IPS-20b (cell line): ENCODE data around the gene VPS4A.

Experiments used
- H3K27ac ChIP-seq: one replicate; pipeline ENCODE4 v1.5.1; 2013; ENCODE audit warnings: low read length
- H3K27me3 ChIP-seq: 2 replicates; pipeline ENCODE4 v1.6.1; 2013; ENCODE audit warnings: mild to moderate bottlenecking, low read length, inconsistent platforms; ENCODE audit not compliant: insufficient read depth
- H3K36me3 ChIP-seq: 2 replicates; pipeline ENCODE4 v1.6.1; 2013; ENCODE audit warnings: low read depth, mild to moderate bottlenecking, inconsistent platforms, low read length, moderate library complexity; ENCODE audit not compliant: insufficient read depth
- H3K4me1 ChIP-seq: 2 replicates; pipeline ENCODE4 v1.6.1; 2013; ENCODE audit warnings: mild to moderate bottlenecking, control low read depth, inconsistent platforms, low read length, moderate library complexity; ENCODE audit not compliant: insufficient read depth
- H3K4me3 ChIP-seq: 2 replicates; pipeline ENCODE4 v1.5.1; 2013; ENCODE audit warnings: mild to moderate bottlenecking, low read length, inconsistent platforms
- H3K9ac ChIP-seq: 2 replicates; pipeline ENCODE4 v1.6.1; 2013; ENCODE audit warnings: low read depth, mild to moderate bottlenecking, inconsistent platforms, low read length, moderate library complexity
- H3K9me3 ChIP-seq: 2 replicates; pipeline ENCODE4 v1.6.1; 2013; ENCODE audit warnings: mild to moderate bottlenecking, low read depth, low read length, inconsistent platforms; ENCODE audit not compliant: insufficient read depth

The VPS4A gene

DNA sequence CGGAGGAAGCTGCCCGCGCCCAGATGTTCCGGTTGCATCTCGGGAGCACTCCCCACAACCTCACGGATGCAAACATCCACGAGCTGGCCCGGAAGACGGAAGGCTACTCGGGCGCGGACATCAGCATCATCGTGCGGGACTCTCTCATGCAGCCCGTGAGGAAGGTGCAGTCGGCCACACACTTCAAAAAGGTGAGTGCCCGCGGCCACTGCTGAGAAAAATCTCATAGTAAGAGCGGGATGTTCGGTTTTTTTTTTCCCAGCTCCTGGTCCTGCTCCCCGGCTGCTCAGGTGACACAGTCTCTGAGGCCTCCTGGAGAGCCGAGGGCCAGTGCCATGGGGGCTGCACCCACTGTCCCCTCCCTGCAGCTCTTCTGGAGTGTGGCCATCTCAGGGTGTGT lies 9.9 kb downstream of the VPS4A start:
- H3K9ac ChIP-seq, result no peak overlapping the region
- H3K4me3 ChIP-seq, result no peak overlapping the region
- peaks cover 89% of the 10 kb centered on the region for H3K36me3 ChIP-seq
- no peaks in the 10 kb centered on the region; the same call in 1 of the 2 replicates for H3K4me1 ChIP-seq
- H3K27ac ChIP-seq, result no peak overlapping the region
- H3K9me3 ChIP-seq, result no peaks in the 10 kb centered on the region
- H3K27me3 ChIP-seq, result no peaks in the 10 kb centered on the region

GRCh38 chr16:69322343-69322742 lies 11.2 kb downstream of the VPS4A start:
- Histone ChIP-seq H3K9me3 (no peaks in the 10 kb centered on the region), H3K4me3 (no peak overlapping the region), H3K4me1 (no peaks in the 10 kb centered on the region; the same call in 1 of the 2 replicates), H3K36me3 (peaks cover 90% of the 10 kb centered on the region), H3K27me3 (no peaks in the 10 kb centered on the region), H3K27ac (no peak overlapping the region), H3K9ac (no peak overlapping the region)

- no peaks in the 10 kb centered on the region for H3K9me3 ChIP-seq
- H3K4me3 ChIP-seq, result no peak overlapping the region
- H3K27ac ChIP-seq, result no peak overlapping the region
- peaks cover 94% of the 10 kb centered on the region for H3K36me3 ChIP-seq
- H3K4me1 ChIP-seq, result peaks cover 2% of the 10 kb centered on the region; the same call in 1 of the 2 replicates
- H3K27me3 ChIP-seq, result no peaks in the 10 kb centered on the region
- no peak overlapping the region for H3K9ac ChIP-seq
Measured at GRCh38 chr16:69323415-69323814, 12.3 kb downstream of the VPS4A start.

DNA sequence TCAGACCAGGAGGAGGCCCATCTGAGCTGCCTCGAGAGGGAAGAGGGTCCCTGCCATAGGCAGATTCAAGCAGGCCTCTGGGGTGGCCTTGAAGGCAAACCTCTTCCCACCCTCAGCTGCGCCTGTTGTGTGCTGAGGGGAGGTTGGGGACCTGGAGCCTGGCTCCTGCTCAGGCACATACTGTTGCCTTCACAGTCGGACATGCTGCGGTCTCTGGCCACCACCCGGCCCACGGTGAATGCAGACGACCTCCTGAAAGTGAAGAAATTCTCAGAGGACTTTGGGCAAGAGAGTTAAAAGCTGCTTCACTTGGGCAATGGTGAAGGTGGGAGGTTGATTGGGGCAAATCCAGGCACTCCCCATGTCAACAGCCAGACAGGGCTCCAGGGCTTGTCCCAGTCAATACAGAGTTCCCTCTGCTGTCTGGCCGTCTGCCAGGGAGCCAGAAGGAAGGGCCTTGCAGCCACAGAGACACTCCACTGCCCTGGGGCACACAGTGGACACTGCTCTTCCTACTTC lies 12.9 kb downstream of the VPS4A start:
- peaks cover 94% of the 10 kb centered on the region for H3K36me3 ChIP-seq

GRCh38 chr16:69324585-69325253 lies 13.6 kb downstream of the VPS4A start:
- H3K36me3 ChIP-seq, result peaks cover 87% of the 10 kb centered on the region
- H3K4me3 ChIP-seq, result no peak overlapping the region
- H3K27ac ChIP-seq, result no peak overlapping the region
- no peaks in the 10 kb centered on the region for H3K27me3 ChIP-seq
- H3K4me1 ChIP-seq, result peaks cover 6% of the 10 kb centered on the region; the same call in 1 of the 2 replicates
- H3K9ac ChIP-seq, result no peak overlapping the region
- H3K9me3 ChIP-seq, result no peaks in the 10 kb centered on the region

More for the DNA sequence above, 12.9 kb downstream of the VPS4A start:
- Histone ChIP-seq H3K9me3 (no peaks in the 10 kb centered on the region), H3K9ac (no peak overlapping the region), H3K27me3 (no peaks in the 10 kb centered on the region), H3K4me3 (no peak overlapping the region), H3K4me1 (peaks cover 6% of the 10 kb centered on the region; the same call in 1 of the 2 replicates), H3K27ac (no peak overlapping the region)

DNA sequence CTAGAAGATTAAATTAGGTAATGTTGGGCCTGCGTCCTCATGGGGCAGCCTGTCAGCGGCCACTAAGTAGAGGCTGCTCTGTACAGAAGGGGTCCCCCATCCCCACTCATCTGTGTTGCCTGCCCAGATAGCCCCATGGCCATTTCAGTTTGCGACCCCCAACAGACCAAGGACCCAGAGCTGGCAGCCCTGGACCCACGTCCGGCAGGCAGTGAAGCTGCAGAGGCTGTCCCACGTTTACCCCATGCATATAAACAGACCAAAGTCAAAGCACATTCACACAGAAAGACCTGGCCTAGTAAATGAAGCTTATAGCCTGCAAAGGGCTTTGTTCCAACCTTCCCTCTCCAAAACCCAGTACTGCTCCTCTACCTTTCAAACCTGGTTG lies 14.6 kb downstream of the VPS4A start:
- peaks cover 77% of the 10 kb centered on the region for H3K36me3 ChIP-seq

GRCh38 chr16:69326172-69326873 lies 15.2 kb downstream of the VPS4A start:
- H3K4me1 ChIP-seq, result peaks cover 6% of the 10 kb centered on the region; the same call in 1 of the 2 replicates
- no peak overlapping the region for H3K9ac ChIP-seq
- peaks cover 71% of the 10 kb centered on the region for H3K36me3 ChIP-seq

More for the DNA sequence above, 14.6 kb downstream of the VPS4A start:
- H3K4me1 ChIP-seq, result peaks cover 6% of the 10 kb centered on the region; the same call in 1 of the 2 replicates
- no peak overlapping the region for H3K4me3 ChIP-seq
- H3K9me3 ChIP-seq, result no peaks in the 10 kb centered on the region
- H3K9ac ChIP-seq, result no peak overlapping the region
- no peak overlapping the region for H3K27ac ChIP-seq
- no peaks in the 10 kb centered on the region for H3K27me3 ChIP-seq

DNA sequence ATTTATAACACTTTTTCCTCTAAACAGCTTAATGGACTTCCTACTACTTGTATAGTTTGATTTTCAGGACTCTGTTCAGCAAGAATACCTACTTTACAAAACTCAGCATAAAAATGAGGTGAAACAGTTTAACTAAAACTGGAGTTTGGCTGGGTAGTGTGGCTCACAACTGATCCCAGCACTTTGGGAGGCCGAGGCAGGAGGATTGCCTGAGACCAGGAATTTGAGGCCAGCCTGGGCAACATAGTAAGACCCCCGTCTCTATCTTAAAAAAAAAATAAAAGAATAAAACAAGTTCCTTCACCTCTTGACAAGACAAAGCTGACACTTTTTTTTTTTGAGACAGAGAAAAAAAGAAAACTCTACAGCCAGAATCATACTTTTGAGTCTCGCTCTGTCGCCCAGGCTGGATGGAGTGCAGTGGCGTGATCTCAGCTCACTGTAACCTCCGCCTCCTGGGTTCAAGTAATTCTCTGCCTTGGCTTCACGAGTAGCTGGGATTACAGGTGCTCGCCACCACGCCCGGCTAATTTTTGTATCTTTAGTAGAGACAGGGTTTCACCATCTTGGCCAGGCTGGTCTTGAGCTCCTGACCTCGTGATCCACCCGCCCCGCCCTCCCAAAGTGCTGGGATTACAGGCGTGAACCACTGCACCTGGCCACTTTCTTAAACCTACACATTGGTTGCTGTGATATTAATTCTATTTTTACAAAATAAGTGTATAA lies 16.6 kb downstream of the VPS4A start:
- Histone ChIP-seq H3K36me3 (peaks cover 68% of the 10 kb centered on the region), H3K9me3 (no peaks in the 10 kb centered on the region), H3K9ac (no peak overlapping the region), H3K4me3 (peak overlapping the region; percentile 75; the same call in 1 of the 2 replicates), H3K4me1 (peaks cover 6% of the 10 kb centered on the region; the same call in 1 of the 2 replicates), H3K27ac (no peak overlapping the region), H3K27me3 (no peaks in the 10 kb centered on the region)

More at GRCh38 chr16:69326172-69326873, 15.2 kb downstream of the VPS4A start:
- no peak overlapping the region for H3K4me3 ChIP-seq
- no peak overlapping the region for H3K27ac ChIP-seq
- no peaks in the 10 kb centered on the region for H3K27me3 ChIP-seq
- H3K9me3 ChIP-seq, result no peaks in the 10 kb centered on the region

- Histone ChIP-seq H3K27me3 (no peaks in the 10 kb centered on the region), H3K27ac (no peak overlapping the region), H3K9me3 (no peaks in the 10 kb centered on the region), H3K9ac (peak overlapping the region; percentile 76; the same call in 1 of the 2 replicates), H3K36me3 (peaks cover 70% of the 10 kb centered on the region), H3K4me3 (peak overlapping the region; percentile 75), H3K4me1 (peaks cover 6% of the 10 kb centered on the region; the same call in 1 of the 2 replicates)
Measured at GRCh38 chr16:69328854-69329316, 17.7 kb downstream of the VPS4A start.

DNA sequence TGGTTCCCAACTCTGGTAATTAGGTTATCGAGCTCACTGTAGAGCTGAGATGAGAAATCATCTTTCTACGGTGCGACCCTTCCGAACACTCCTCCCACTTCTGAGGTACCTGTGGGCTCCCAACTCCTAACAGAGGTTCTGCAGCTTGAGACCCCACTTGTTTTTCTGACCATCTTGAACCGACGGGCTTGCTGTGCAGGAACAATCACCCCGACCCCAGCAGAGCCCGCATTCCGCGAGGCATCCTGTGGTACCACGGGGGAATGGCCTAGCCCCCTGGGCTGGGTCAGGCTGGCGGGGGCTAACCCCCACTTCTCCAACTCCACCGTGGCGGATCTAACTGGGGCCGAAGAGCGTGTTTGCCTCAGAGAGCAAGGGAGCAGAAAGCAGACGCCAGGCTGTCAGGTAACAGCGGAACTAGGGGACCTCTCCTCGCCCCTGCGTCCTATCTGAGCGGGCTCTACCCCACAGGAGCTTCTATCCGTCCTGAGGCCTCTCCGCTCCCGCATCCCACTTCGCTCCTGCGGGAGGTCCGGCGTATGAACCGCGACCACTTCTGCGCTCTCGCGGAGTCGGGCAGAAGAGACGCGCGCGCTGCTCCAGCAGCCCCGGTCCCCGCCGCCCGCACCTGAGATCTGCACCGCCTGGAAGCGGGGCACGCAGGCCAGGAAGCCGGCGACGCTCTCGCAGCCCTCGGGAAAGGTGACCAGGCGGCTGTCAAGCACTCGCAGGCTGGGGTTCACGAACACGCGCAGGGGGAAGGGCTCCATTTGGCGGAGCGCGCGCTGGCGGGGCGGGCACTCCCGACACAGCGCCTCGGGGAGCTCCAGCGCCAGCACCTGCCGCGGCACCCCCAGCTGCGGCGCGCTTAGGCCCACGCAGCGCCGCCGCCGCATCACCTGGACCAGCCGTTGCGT lies 18.5 kb downstream of the VPS4A start:
- Histone ChIP-seq H3K27me3 (no peaks in the 10 kb centered on the region), H3K9me3 (no peaks in the 10 kb centered on the region), H3K36me3 (peaks cover 70% of the 10 kb centered on the region), H3K4me3 (peak overlapping the region; percentile 75), H3K27ac (no peak overlapping the region), H3K4me1 (peaks cover 6% of the 10 kb centered on the region; the same call in 1 of the 2 replicates), H3K9ac (peak overlapping the region; percentile 76)
